Body of pancreas (tissue), 4 donors: ENCODE results near the gene ARHGAP9. TPM values are rescaled to one million over a fixed set of nuclear protein-coding genes. Genes with fewer than 3 reads are reported as not detected.
A peak's percentile ranks its signal among the peaks of the same experiment; 100 is the strongest.

Source experiments
- ATAC-seq: fragments of 150-250 bp; one replicate; pipeline ENCODE4 v1.9.1; 2016
- DNase-seq, 4 donors: peaks; one replicate each; pipeline ENCODE4 v3.0.0-alpha.2; 2019
- H3K27ac ChIP-seq, 4 donors: fragments of 200-600 bp; sonication (generic); 1 replicate in 3 of 4; 2 replicates in 1 of 4; pipeline versions ENCODE4 v1.5.1 to v1.6.1; 2016 to 2019; ENCODE audit warnings: mild to moderate bottlenecking in 1 of 4, mixed read lengths in 1 of 4, moderate library complexity in 1 of 4
- H3K27me3 ChIP-seq, 2 donors: fragments of 200-600 bp; sonication (generic); one replicate each; pipeline ENCODE4 v1.6.0; 2016; ENCODE audit warnings: mild to moderate bottlenecking in 1 of 2
- H3K36me3 ChIP-seq, 2 donors: fragments of 200-600 bp; sonication (generic); replicated peaks in 1 of 2; 2 replicates each; pipeline ENCODE4 v1.5.1; 2016; ENCODE audit warnings: low read depth in 2 of 2; ENCODE audit not compliant: insufficient read depth in 1 of 2
- H3K4me1 ChIP-seq: fragments of 200-600 bp; sonication (generic); one replicate; pipeline ENCODE4 v1.6.0; 2016
- H3K4me3 ChIP-seq, 2 donors: fragments of 200-600 bp; sonication (generic); 1 replicate in 1 of 2; 2 replicates in 1 of 2; pipeline ENCODE4 v1.5.1; 2016 to 2019
- H3K9me3 ChIP-seq, 3 donors: fragments of 200-600 bp; sonication (generic); 1 replicate in 2 of 3; 2 replicates in 1 of 3; pipeline ENCODE4 v1.5.1; 2016
- POLR2A ChIP-seq, 3 donors: fragments of 450-650 bp; IDR thresholded peaks; one replicate each; pipeline ENCODE4 v1.6.1; 2016; ENCODE audit warnings: antibody characterized with exemption in 3 of 3, mild to moderate bottlenecking in 2 of 3
- WGBS, 2 donors: methylation state at CpG; one replicate each; pipeline ENCODE4 v1.1.5; 2017; 5-methylcytosine and 5-hydroxymethylcytosine counted together
- intact Hi-C: fragments of 100-400 bp; cut with DNase I; formaldehyde crosslinking; loops from one replicate; pipeline ENCODE4 v1.15.1; 2023
- total RNA-seq, 2 donors: library from RNA; depleted of rRNA; stranded (reverse); fragments of >200 nt; gene quantifications; one replicate each; pipeline ENCODE4 v1.1.0, GENCODE V29; 2016
- TF ChIP-seq, protein P1 (sequence below), 7 experiments: fragments of 450-650 bp in 4 of 7; fragments of 200-600 bp in 3 of 7; sonication (generic) in 3 of 7; IDR thresholded peaks; one replicate each; pipeline ENCODE4 v1.5.1; 2016 to 2019; ENCODE audit warnings: antibody characterized with exemption in 7 of 7

The ARHGAP9 gene
- total RNA-seq, 2 donors from 2014 or later = 18.9 TPM; not detected in 1

DNA sequence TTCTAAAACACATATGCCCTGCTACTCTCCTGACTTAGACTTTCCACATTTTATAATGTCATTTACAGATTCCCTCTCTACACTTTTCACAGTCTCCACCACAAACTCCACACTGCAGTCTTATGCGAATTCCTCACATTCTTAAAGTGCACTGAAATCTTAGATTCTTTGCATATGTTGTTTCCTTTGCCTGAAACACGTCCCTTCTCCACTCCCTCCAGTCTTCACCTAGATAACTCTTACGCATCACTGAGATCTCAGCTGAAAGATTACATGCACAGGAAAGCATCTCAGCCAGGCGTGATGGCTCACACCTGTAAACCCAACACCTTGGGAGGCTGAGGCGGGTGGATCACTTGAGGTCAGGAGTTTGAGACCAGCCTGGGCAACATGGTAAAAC lies 3.8 kb upstream of the ARHGAP9 start:
- no peak overlapping the region for H3K4me3 ChIP-seq
- H3K4me1 ChIP-seq = peaks cover 5% of the 10 kb centered on the region
- no peaks in the 10 kb centered on the region for H3K9me3 ChIP-seq
- WGBS, 2 donors = 54 to 66% methylated on average over 5 of the region's 5 CpGs
- TF ChIP-seq, protein P1, sequence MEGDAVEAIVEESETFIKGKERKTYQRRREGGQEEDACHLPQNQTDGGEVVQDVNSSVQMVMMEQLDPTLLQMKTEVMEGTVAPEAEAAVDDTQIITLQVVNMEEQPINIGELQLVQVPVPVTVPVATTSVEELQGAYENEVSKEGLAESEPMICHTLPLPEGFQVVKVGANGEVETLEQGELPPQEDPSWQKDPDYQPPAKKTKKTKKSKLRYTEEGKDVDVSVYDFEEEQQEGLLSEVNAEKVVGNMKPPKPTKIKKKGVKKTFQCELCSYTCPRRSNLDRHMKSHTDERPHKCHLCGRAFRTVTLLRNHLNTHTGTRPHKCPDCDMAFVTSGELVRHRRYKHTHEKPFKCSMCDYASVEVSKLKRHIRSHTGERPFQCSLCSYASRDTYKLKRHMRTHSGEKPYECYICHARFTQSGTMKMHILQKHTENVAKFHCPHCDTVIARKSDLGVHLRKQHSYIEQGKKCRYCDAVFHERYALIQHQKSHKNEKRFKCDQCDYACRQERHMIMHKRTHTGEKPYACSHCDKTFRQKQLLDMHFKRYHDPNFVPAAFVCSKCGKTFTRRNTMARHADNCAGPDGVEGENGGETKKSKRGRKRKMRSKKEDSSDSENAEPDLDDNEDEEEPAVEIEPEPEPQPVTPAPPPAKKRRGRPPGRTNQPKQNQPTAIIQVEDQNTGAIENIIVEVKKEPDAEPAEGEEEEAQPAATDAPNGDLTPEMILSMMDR (IDR thresholded peaks at IDR 0.05) = no peak
- no peak for TF ChIP-seq POLR2A (IDR thresholded peaks at IDR 0.05)
- H3K27me3 ChIP-seq = no peaks in the 10 kb centered on the region
- ATAC-seq = no peak
- no peak overlapping the region for H3K27ac ChIP-seq
- H3K36me3 ChIP-seq = no peaks in the 10 kb centered on the region
- intact Hi-C loops = no loop called here
- no peak for DNase-seq

DNA sequence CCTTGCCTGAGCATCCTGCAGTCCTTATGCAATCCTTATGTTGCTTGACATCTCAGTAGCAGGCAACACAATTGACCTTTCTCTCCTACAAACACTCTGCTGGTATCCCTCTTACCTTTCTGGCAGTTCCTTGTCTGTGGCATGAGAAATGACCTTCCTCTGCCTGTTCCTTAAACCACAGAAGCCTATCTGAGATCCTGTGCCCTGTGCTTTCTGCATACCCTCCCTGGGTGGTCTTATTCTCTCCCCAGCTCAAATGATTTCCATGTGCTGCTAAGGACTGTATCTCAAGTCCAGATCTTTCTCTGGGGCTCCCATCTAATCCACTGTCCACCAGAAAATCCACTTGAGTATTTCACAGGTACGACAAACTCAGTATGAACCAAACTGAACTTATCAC lies 2.0 kb upstream of the ARHGAP9 start:
- ATAC-seq = no peak
- Histone ChIP-seq H3K4me3 (no peak overlapping the region), H3K27me3 (peaks cover 0 to 2% of the 10 kb centered on the region in 2 donors), H3K9me3 (no peaks in the 10 kb centered on the region), H3K36me3 (no peaks in the 10 kb centered on the region), H3K27ac (no peak overlapping the region), H3K4me1 (no peaks in the 10 kb centered on the region)
- intact Hi-C loops = no loop called here
- 61 to 72% methylated on average over 1 of the region's 1 CpG for WGBS, 2 donors
- DNase-seq = no peak
- TF ChIP-seq, protein P1 (IDR thresholded peaks at IDR 0.05) = no peak
- no peak for TF ChIP-seq POLR2A (IDR thresholded peaks at IDR 0.05)

DNA sequence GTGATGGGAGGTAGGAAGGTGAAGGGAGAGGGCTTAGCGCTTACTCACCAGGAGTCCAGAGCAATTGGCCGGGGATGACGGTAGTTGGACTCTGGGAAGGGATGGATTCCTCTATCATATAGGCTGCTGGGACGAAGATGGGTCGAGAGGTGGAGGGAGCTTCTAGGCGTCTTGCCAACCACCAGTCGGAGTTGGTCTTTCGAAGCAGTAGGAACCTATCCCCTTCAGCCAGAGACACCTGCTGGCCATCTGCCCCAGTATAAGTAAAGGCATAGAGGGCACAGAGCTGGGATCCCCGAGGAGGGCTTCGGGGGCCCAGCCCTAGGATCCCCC lies 657 bp downstream of the ARHGAP9 start:
- Histone ChIP-seq H3K4me1 (peaks cover 15% of the 10 kb centered on the region), H3K27ac (peak overlapping the region in 2 of 4 donors; percentile 41 to 59), H3K9me3 (no peaks in the 10 kb centered on the region), H3K27me3 (peaks cover 0 to 17% of the 10 kb centered on the region in 2 donors), H3K4me3 (no peak overlapping the region), H3K36me3 (no peaks in the 10 kb centered on the region)
- no peak for TF ChIP-seq POLR2A (IDR thresholded peaks at IDR 0.05)
- TF ChIP-seq, protein P1 (IDR thresholded peaks at IDR 0.05) = no peak
- DNase-seq = no peak
- WGBS, 2 donors = 70 to 74% methylated on average over 6 to 10 of the region's 10 CpGs
- intact Hi-C loops = no loop called here
- no peak for ATAC-seq

DNA sequence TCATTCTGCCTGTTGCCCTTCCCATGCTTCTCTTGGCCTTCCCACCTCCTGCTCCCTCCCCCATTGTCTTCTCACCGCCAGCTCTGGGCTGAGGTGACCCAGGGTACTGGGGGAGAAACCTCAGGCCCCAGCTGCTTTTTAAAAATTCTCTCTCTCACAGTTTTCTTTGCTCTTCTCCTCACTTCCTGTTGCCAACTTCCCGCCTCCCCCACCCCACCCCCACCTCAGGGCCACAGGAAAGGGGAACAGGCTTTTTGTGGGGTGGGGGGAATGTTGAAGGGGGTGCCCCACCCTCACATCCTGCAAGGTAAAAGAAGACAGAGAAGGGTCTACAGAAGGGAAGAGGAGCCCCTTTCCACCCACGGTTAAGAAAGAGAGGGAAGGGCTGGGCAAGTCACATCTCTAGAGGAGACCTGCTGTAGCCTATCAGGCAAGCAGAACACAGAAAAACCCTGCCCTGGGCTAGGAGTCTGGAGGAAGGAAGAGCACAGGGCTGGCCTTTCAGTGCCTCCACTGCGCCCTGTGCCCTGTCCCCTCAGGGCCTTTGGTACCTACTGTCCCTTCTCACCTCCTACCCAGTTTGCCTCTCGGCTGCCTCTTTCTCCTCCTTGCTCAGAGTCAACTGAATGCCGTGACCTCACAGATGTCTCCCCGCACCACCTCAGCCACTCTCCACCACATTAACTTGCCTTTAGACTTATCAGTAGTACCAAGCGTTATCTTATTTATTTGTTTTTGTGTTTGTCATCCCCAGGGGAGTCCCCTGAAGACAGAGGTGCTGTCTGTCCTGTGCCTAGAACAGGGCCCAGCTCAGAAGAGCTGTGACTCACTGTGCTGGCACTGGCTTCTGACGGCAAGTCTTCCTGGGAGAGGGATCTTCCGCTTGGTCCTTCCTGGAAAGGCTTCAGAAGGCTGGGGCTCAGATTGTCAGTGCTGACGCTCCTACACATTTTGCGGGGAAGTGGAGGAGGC lies 1.7 kb downstream of the ARHGAP9 start:
- Histone ChIP-seq H3K27ac (peak overlapping the region in 2 of 4 donors; percentile 41 to 59), H3K27me3 (peaks cover 0 to 17% of the 10 kb centered on the region in 2 donors), H3K36me3 (no peaks in the 10 kb centered on the region), H3K4me1 (peaks cover 15% of the 10 kb centered on the region), H3K9me3 (no peaks in the 10 kb centered on the region), H3K4me3 (no peak overlapping the region)
- intact Hi-C loops = no loop called here
- no peak for ATAC-seq
- no peak for DNase-seq
- TF ChIP-seq, protein P1 (IDR thresholded peaks at IDR 0.05) = no peak
- peak in 1 of 3 donors; percentile 21 for TF ChIP-seq POLR2A (IDR thresholded peaks at IDR 0.05)
- WGBS, 2 donors = 60 to 77% methylated on average over 12 of the region's 12 CpGs
